HEK293 (cell line): ENCODE results near the gene ARHGEF7.

Experiments used
- CTCF ChIA-PET: fragments of 350-600 bp; formaldehyde crosslinking; extraction: SDS; loops from one replicate; lab custom pipeline; 2021; ENCODE audit warnings: antibody characterized with exemption; lab: Yijun Ruan, JAX
- POLR2A ChIA-PET: fragments of 300-600 bp; formaldehyde crosslinking; extraction: SDS; loops from one replicate; lab custom pipeline; 2020; ENCODE audit warnings: antibody characterized with exemption, inconsistent platforms; lab: Yijun Ruan, JAX
- H3K27ac ChIP-seq: fragments of 200-500 bp; sonication (Bioruptor generic); 2 replicates; pipeline ENCODE4 v1.5.1; 2014; ENCODE audit warnings: low read depth, low read length, control low read depth, inconsistent platforms; ENCODE audit errors: extremely low read depth
- H3K36me3 ChIP-seq, 2 experiments: fragments of 200-500 bp in 1 of 2; sonication (Bioruptor generic) in 1 of 2; 1 replicate in 1 of 2; 2 replicates in 1 of 2; pipeline ENCODE4 v1.5.1; 2014 to 2017; ENCODE audit warnings: inconsistent platforms in 2 of 2, low read length in 2 of 2; ENCODE audit not compliant: control insufficient read depth in 2 of 2, insufficient read depth in 1 of 2
- H3K4me1 ChIP-seq: fragments of 200-500 bp; sonication (Bioruptor generic); 2 replicates; pipeline ENCODE4 v1.5.1; 2014; ENCODE audit warnings: mild to moderate bottlenecking, low read length, inconsistent platforms; ENCODE audit not compliant: control insufficient read depth, insufficient read depth
- H3K4me3 ChIP-seq: 2 replicates; pipeline ENCODE4 v1.5.1; 2011; ENCODE audit warnings: low read depth, mild to moderate bottlenecking, control low read depth, low read length, moderate library complexity
- H3K9me3 ChIP-seq: fragments of 200-500 bp; sonication (Bioruptor generic); 2 replicates; pipeline ENCODE4 v1.5.1; 2014; ENCODE audit warnings: low read depth, low read length, inconsistent platforms; ENCODE audit not compliant: control insufficient read depth, insufficient read depth
- BCL11A ChIP-seq: fragments of 450-650 bp; formaldehyde crosslinking; IDR thresholded peaks from 2 replicates; pipeline ENCODE4 v1.5.1; 2016; ENCODE audit warnings: low read depth, missing biosample characterization, missing genetic modification characterization
- FEZF1 ChIP-seq: fragments of 450-650 bp; formaldehyde crosslinking; IDR thresholded peaks from 2 replicates; pipeline ENCODE4 v1.5.1; 2016; ENCODE audit warnings: missing biosample characterization, missing genetic modification characterization
- HOXC10 ChIP-seq: sonication (generic); formaldehyde crosslinking; IDR thresholded peaks from 2 replicates; pipeline ENCODE4 v1.8.1; 2023; ENCODE audit warnings: mild to moderate bottlenecking, missing genetic modification reagents
- KLF16 ChIP-seq: fragments of 450-650 bp; formaldehyde crosslinking; IDR thresholded peaks from 2 replicates; pipeline ENCODE4 v1.5.1; 2017; ENCODE audit warnings: missing biosample characterization, missing genetic modification characterization
- SP7 ChIP-seq: fragments of 450-650 bp; formaldehyde crosslinking; IDR thresholded peaks from 2 replicates; pipeline ENCODE4 v1.5.1; 2016; ENCODE audit warnings: missing biosample characterization, missing genetic modification characterization
- ZFP3 ChIP-seq: fragments of 450-650 bp; formaldehyde crosslinking; IDR thresholded peaks from 2 replicates; pipeline ENCODE4 v1.5.1; 2016; ENCODE audit warnings: low read depth, missing biosample characterization, missing genetic modification characterization
- ZNF223 ChIP-seq: fragments of 450-650 bp; formaldehyde crosslinking; IDR thresholded peaks from 2 replicates; pipeline ENCODE4 v1.5.1; 2016; ENCODE audit warnings: missing biosample characterization, missing genetic modification characterization
- ZNF426 ChIP-seq: fragments of 450-650 bp; formaldehyde crosslinking; IDR thresholded peaks from 2 replicates; pipeline ENCODE4 v1.5.1; 2017; ENCODE audit warnings: missing biosample characterization, missing genetic modification characterization, mild to moderate bottlenecking, inconsistent platforms, moderate library complexity
- ZNF48 ChIP-seq: fragments of 450-650 bp; formaldehyde crosslinking; IDR thresholded peaks from 2 replicates; pipeline ENCODE4 v1.5.1; 2016; ENCODE audit warnings: missing biosample characterization, missing genetic modification characterization
- ZNF561 ChIP-seq: fragments of 450-650 bp; IDR thresholded peaks from 2 replicates; pipeline ENCODE4 v1.5.1; 2018; ENCODE audit warnings: missing biosample characterization, missing genetic modification characterization, borderline replicate concordance
- ZNF677 ChIP-seq: fragments of 450-650 bp; IDR thresholded peaks from 2 replicates; pipeline ENCODE4 v1.5.0; 2018; ENCODE audit warnings: missing biosample characterization, mild to moderate bottlenecking, missing genetic modification characterization, moderate library complexity
- ZNF843 ChIP-seq: fragments of 450-650 bp; formaldehyde crosslinking; IDR thresholded peaks from 2 replicates; pipeline ENCODE4 v1.5.1; 2016; ENCODE audit warnings: missing biosample characterization, missing genetic modification characterization
- TF ChIP-seq, protein P1 (sequence below): IDR thresholded peaks from 2 replicates; pipeline ENCODE4 v1.6.1; 2011; ENCODE audit warnings: mild to moderate bottlenecking, low read depth, low read length, borderline replicate concordance
- TF ChIP-seq, protein P2 (sequence below): fragments of 450-650 bp; formaldehyde crosslinking; conservative IDR thresholded peaks from 2 replicates; pipeline ENCODE4 v1.5.1; 2016; ENCODE audit warnings: low read depth, missing biosample characterization, missing genetic modification characterization
- TF ChIP-seq, protein P3 (sequence below): fragments of 450-650 bp; formaldehyde crosslinking; IDR thresholded peaks from 2 replicates; pipeline ENCODE4 v1.5.1; 2017; ENCODE audit warnings: missing biosample characterization, missing genetic modification characterization
- TF ChIP-seq, protein P4 (sequence below): fragments of 450-650 bp; formaldehyde crosslinking; IDR thresholded peaks from 2 replicates; pipeline ENCODE4 v1.5.1; 2016; ENCODE audit warnings: missing biosample characterization, missing genetic modification characterization

The ARHGEF7 gene

DNA sequence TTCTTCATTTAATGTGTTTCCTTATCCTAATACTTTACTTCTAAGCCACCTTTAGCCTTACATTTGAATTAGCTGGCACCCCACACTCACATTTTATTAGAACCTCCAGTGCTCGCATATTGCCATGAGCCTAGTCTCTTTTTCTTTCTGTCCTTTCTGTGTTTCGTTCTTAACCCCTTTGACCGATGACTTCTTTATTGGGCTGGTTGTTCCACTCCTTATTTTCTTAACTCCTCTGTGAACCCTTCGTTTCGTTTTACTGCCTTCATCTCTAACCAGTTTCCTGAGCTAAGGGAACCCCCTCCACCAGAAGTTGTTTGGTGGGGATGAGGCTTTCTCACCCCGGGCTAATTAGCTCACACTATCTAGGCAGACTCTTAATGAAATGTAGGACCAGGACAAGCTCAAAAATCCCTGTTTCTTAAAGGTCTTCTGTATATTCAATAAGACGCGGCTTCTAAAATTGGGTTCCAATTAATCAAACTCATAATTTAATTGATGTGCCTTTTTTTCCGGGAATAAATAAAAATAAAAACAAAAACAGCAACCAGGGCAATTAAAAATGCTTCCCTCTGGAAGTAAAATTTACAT, 19.1 kb upstream of the ARHGEF7 start (continued):
- TF ChIP-seq, protein P1, sequence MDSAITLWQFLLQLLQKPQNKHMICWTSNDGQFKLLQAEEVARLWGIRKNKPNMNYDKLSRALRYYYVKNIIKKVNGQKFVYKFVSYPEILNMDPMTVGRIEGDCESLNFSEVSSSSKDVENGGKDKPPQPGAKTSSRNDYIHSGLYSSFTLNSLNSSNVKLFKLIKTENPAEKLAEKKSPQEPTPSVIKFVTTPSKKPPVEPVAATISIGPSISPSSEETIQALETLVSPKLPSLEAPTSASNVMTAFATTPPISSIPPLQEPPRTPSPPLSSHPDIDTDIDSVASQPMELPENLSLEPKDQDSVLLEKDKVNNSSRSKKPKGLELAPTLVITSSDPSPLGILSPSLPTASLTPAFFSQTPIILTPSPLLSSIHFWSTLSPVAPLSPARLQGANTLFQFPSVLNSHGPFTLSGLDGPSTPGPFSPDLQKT = no peak
- TF ChIP-seq HOXC10 (CRISPR knock-in tag) (no peak), ZNF223 (tag by site-specific recombination) (no peak), ZNF843 (tag by site-specific recombination) (no peak), KLF16 (no peak), ZNF48 (tag by site-specific recombination) (no peak), ZNF426 (tag by site-specific recombination) (no peak), BCL11A (tag by site-specific recombination) (no peak)

DNA sequence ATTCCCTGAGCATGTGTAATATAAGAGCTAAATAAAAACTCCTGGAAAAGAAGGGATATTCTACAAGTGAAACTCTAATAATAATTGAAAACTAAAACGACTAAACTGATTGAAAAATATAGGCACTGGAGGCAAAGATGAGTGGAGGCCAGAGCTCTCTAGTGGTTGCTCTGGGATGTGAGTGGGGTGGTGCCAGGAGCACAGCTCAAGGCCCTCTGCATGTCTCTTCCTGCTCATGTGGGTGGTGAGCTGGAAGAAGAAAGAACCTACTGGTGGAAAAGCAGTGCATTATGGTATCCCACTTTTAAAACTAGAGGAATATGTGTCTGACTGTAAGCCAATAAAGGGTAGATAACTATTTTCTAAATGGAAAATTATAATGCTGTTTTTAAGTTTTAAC, 15.8 kb upstream of the ARHGEF7 start:
- H3K36me3 ChIP-seq = no peaks in the 10 kb centered on the region
- no peak overlapping the region for H3K4me3 ChIP-seq
- TF ChIP-seq SP7 (tag by site-specific recombination) = no peak
- TF ChIP-seq, protein P2, sequence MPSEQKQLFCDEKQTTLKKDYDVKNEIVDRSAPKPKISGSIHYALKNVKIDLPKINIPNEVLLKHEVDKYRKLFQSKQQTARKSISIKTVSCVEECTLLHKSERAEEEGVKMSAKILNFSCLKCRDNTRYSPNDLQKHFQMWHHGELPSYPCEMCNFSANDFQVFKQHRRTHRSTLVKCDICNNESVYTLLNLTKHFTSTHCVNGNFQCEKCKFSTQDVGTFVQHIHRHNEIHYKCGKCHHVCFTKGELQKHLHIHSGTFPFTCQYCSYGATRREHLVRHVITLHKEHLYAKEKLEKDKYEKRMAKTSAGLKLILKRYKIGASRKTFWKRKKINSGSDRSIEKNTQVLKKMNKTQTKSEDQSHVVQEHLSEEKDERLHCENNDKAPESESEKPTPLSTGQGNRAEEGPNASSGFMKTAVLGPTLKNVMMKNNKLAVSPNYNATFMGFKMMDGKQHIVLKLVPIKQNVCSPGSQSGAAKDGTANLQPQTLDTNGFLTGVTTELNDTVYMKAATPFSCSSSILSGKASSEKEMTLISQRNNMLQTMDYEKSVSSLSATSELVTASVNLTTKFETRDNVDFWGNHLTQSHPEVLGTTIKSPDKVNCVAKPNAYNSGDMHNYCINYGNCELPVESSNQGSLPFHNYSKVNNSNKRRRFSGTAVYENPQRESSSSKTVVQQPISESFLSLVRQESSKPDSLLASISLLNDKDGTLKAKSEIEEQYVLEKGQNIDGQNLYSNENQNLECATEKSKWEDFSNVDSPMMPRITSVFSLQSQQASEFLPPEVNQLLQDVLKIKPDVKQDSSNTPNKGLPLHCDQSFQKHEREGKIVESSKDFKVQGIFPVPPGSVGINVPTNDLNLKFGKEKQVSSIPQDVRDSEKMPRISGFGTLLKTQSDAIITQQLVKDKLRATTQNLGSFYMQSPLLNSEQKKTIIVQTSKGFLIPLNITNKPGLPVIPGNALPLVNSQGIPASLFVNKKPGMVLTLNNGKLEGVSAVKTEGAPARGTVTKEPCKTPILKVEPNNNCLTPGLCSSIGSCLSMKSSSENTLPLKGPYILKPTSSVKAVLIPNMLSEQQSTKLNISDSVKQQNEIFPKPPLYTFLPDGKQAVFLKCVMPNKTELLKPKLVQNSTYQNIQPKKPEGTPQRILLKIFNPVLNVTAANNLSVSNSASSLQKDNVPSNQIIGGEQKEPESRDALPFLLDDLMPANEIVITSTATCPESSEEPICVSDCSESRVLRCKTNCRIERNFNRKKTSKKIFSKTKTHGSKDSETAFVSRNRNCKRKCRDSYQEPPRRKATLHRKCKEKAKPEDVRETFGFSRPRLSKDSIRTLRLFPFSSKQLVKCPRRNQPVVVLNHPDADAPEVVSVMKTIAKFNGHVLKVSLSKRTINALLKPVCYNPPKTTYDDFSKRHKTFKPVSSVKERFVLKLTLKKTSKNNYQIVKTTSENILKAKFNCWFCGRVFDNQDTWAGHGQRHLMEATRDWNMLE = no peak
- TF ChIP-seq, protein P3, sequence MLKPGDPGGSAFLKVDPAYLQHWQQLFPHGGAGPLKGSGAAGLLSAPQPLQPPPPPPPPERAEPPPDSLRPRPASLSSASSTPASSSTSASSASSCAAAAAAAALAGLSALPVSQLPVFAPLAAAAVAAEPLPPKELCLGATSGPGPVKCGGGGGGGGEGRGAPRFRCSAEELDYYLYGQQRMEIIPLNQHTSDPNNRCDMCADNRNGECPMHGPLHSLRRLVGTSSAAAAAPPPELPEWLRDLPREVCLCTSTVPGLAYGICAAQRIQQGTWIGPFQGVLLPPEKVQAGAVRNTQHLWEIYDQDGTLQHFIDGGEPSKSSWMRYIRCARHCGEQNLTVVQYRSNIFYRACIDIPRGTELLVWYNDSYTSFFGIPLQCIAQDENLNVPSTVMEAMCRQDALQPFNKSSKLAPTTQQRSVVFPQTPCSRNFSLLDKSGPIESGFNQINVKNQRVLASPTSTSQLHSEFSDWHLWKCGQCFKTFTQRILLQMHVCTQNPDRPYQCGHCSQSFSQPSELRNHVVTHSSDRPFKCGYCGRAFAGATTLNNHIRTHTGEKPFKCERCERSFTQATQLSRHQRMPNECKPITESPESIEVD (tag by site-specific recombination) = no peak
- TF ChIP-seq, protein P4, sequence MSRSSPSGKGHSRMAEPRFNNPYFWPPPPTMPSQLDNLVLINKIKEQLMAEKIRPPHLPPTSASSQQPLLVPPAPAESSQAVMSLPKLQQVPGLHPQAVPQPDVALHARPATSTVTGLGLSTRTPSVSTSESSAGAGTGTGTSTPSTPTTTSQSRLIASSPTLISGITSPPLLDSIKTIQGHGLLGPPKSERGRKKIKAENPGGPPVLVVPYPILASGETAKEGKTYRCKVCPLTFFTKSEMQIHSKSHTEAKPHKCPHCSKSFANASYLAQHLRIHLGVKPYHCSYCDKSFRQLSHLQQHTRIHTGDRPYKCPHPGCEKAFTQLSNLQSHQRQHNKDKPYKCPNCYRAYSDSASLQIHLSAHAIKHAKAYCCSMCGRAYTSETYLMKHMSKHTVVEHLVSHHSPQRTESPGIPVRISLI (tag by site-specific recombination) = no peak
- no peaks in the 10 kb centered on the region for H3K9me3 ChIP-seq
- H3K27ac ChIP-seq = no peak overlapping the region
- ChIA-PET POLR2A (no interaction called here), CTCF (interaction anchor here (0.9 kb wide), 1 partner anchor 109 kb away, joined by 3 read pairs; no protein-coding TSS in a partner anchor)
- no peaks in the 10 kb centered on the region for H3K4me1 ChIP-seq

DNA sequence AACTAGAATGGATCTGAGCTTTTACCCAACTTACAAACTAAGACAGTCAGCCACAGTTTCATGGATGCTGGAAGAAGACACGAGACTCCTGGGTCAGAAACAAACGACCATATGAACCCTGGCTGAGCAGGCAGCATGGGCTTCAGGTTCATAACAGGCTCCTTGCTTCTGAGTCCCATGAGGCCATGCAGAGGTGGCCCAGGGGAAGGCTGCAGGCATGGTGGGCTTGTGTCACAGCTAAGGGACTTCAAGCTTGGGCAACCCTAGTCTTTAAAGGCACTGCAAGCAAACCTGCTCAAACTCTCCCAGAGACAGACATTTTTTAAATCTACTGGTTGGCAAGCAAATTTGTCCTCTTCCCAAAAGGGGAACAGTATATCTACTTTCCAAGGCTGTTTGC, 5.1 kb upstream of the ARHGEF7 start:
- ChIA-PET CTCF (no interaction called here), POLR2A (no interaction called here)
- no peak for TF ChIP-seq ZNF561 (tag by site-specific recombination)
- TF ChIP-seq ZFP3 (tag by site-specific recombination) = no peak
- TF ChIP-seq ZNF677 = no peak
- no peak for TF ChIP-seq FEZF1
- no peaks in the 10 kb centered on the region for H3K4me1 ChIP-seq
- H3K27ac ChIP-seq = no peak overlapping the region
- no peaks in the 10 kb centered on the region for H3K9me3 ChIP-seq
- no peak overlapping the region for H3K4me3 ChIP-seq
- H3K36me3 ChIP-seq = no peaks in the 10 kb centered on the region
